ENCODE data around the gene CDCP1.
A peak's percentile ranks its signal among the peaks of the same experiment; 100 is the strongest.

Gene CDCP1

GRCh38 chr3:45109771-45110508 lies 36.2 kb downstream of the CDCP1 start:
- no peak for DNase-seq

- no peak for DNase-seq
These were observed 39.3 kb downstream of the CDCP1 start for GRCh38 chr3:45106874-45107273.

GRCh38 chr3:45105855-45106671 lies 40.1 kb downstream of the CDCP1 start:
- peak; percentile 37 for DNase-seq

GRCh38 chr3:45104715-45105711 lies 41.2 kb downstream of the CDCP1 start:
- DNase-seq = no peak

GRCh38 chr3:45103753-45104714 lies 42.1 kb downstream of the CDCP1 start:
- DNase-seq = no peak

GRCh38 chr3:45103334-45103733 lies 42.8 kb downstream of the CDCP1 start:
- DNase-seq = no peak

- DNase-seq = no peak
These were observed 45.2 kb downstream of the CDCP1 start for GRCh38 chr3:45100981-45101407.

- DNase-seq = no peak
These were observed 47.9 kb downstream of the CDCP1 start for GRCh38 chr3:45098310-45098709.

GRCh38 chr3:45097296-45097883 lies 48.8 kb downstream of the CDCP1 start:
- no peak for DNase-seq

- no peak for DNase-seq
These were observed 50.2 kb downstream of the CDCP1 start for GRCh38 chr3:45095916-45096526.

- no peak for DNase-seq
These were observed 53.0 kb downstream of the CDCP1 start for GRCh38 chr3:45093176-45093575.

- DNase-seq = peak; percentile 11
These were observed 53.8 kb downstream of the CDCP1 start for GRCh38 chr3:45092132-45093031.

- no peak for DNase-seq
These were observed 55.3 kb downstream of the CDCP1 start for GRCh38 chr3:45090855-45091254.

GRCh38 chr3:45088543-45089358 lies 57.4 kb downstream of the CDCP1 start:
- no peak for DNase-seq

GRCh38 chr3:45087155-45087554 lies 59.0 kb downstream of the CDCP1 start:
- no peak for DNase-seq

GRCh38 chr3:45084820-45085816 lies 61.1 kb downstream of the CDCP1 start:
- peak; percentile 46 for DNase-seq

GRCh38 chr3:45084361-45084760 lies 61.8 kb downstream of the CDCP1 start:
- DNase-seq = no peak

Measured in T1000 (cell line).